ENCODE data around the gene THOC2.
A peak's percentile ranks its signal among the peaks of the same experiment; 100 is the strongest.
"Not testable (repeated sequence)": the region's sequence is repeated elsewhere in the genome, so short reads cannot be mapped to it uniquely, and the experiment has no call there.

The THOC2 gene

DNA sequence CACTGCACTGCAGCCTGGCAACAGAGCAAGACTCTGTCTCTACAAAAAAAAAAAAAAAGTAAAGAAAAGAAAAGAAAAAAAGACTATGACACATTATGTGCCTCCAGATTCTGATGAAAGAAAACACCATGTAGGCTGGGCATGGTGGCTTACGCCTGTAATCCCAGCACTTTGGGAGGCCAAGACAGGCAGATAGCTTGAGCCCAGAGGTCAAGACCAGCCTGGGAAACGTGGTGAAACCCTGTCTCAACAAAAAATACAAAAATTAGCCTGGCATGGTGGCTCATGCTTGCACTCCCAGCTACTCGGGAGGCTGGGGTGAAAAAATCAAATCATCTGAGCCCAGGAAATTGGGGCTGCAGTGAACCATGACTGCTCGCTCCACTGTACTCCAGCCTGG, 19.4 kb downstream of the THOC2 start:
- peaks cover 3% of the 10 kb centered on the region for H3K36me3 Mint-ChIP-seq
- H3K9me3 Mint-ChIP-seq: no peaks in the 10 kb centered on the region
- H3K4me3 Mint-ChIP-seq: peak overlapping the region; percentile 11
- no peaks in the 10 kb centered on the region for H3K27me3 Mint-ChIP-seq
- H3K27ac Mint-ChIP-seq: no peak overlapping the region
- H3K4me1 Mint-ChIP-seq: peaks cover 42% of the 10 kb centered on the region

DNA sequence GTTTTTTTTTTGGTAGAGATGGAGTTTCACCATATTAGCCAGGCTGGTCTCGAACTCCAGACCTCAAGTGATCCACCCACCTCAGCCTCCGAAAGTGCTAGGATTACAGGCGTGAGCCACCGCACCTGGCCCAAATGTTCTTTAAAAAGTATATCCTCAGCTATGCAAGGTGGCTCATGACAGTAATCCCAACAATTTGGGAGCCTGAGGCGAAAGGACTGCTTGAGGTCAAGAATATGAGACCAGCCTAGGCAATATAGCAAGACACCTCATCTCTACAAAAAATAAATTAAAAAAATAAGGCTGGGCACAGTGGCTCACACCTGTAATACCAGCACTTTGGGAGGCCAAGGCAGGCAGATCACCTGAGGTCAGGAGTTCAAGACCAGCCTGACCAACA, 21.7 kb downstream of the THOC2 start:
- H3K27ac Mint-ChIP-seq, H3K36me3 Mint-ChIP-seq, H3K27me3 Mint-ChIP-seq, H3K9me3 Mint-ChIP-seq, H3K4me3 Mint-ChIP-seq: not testable (repeated sequence)
- peaks cover 37% of the 10 kb centered on the region for H3K4me1 Mint-ChIP-seq

DNA sequence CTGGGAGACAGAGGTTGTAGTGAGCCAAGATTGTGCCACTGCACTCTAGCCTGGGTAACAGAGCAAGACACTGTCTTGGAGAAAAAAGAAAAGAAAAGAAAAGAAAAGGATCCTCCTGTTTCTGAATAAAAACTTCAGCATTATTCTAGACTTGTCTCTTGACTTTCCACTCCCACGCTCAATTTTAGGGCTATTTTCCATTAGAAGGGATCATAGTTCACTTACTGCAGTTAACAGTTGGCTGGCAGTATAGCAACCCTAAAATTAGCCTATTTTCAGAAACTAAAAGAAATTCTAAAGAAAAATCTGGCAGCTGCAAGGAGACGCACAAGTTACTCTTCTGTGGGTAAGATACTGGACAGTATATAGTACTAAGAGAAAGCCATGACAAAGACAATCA, 28.1 kb downstream of the THOC2 start:
- H3K27me3 Mint-ChIP-seq: no peaks in the 10 kb centered on the region
- H3K9me3 Mint-ChIP-seq: no peaks in the 10 kb centered on the region
- no peaks in the 10 kb centered on the region for H3K36me3 Mint-ChIP-seq
- peaks cover 9% of the 10 kb centered on the region for H3K4me1 Mint-ChIP-seq
- H3K27ac Mint-ChIP-seq: no peak overlapping the region
- no peak overlapping the region for H3K4me3 Mint-ChIP-seq

DNA sequence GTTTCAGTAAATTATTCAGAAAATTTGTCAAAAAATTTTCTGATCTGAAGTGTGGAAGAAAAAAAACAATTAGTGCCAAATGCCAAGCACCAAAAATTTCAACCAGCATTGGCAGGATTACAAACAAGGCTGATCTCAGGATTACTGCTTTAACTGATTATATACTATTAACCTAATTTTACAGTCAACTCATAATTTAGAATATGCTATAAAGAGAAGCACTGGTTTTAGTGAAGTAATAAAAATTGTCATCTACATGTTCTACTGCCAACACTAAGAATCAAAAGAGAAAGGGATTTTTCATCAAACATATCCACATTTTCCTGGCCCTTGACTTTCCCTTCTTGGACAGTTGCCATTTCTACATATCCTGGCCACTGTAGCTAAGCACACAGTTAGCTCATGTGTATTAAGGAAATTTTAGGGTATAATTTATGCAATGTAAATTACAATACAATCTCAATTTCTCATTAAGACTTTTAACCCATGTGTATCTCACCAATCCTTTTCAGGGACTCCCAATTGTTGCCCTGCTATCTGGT, 33.8 kb downstream of the THOC2 start:
- Mint-ChIP-seq H3K9me3 (no peaks in the 10 kb centered on the region), H3K27ac (no peak overlapping the region), H3K4me1 (no peaks in the 10 kb centered on the region), H3K4me3 (no peak overlapping the region), H3K36me3 (no peaks in the 10 kb centered on the region), H3K27me3 (no peaks in the 10 kb centered on the region)

DNA sequence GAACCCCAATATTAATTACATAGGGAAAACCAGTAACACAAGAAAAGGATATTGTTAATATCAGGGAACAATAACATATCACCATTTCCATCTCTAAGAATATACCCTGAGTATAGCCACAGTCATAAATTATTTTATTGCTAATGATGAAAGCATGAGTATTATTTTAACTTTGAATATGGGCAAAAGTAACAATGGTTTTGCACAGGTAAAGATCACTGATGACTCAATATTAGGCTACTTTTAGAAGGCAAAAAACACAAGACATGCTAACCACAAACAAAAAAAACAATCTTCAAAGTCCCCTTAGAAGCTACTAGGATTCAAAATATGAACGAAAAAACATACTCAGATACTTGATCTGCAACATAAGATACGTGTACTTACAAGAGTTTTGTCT, 36.5 kb downstream of the THOC2 start:
- no peak overlapping the region for H3K27ac Mint-ChIP-seq
- no peaks in the 10 kb centered on the region for H3K36me3 Mint-ChIP-seq
- H3K4me1 Mint-ChIP-seq: no peaks in the 10 kb centered on the region

DNA sequence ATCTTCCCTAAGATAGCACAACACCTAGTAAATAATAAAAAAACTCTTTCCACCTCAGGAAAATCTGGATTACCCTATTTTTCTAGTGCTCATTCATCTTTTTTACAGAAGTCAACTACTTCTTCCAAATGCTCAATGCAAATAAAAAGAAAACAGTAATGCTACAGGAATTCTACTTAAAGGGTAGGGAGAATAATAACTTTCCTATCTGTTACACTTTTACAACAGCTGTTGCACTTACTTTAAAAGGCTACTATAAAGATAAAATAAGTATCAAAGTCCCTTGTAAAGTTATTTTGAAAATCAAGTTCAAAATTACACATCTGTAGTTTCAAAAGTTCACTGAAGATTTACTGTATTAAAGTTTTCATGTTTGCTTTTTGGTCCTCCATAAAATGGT, 37.6 kb downstream of the THOC2 start:
- no peak overlapping the region for H3K27ac Mint-ChIP-seq
- no peaks in the 10 kb centered on the region for H3K27me3 Mint-ChIP-seq
- H3K4me3 Mint-ChIP-seq: no peak overlapping the region
- no peaks in the 10 kb centered on the region for H3K9me3 Mint-ChIP-seq
- no peaks in the 10 kb centered on the region for H3K4me1 Mint-ChIP-seq
- H3K36me3 Mint-ChIP-seq: no peaks in the 10 kb centered on the region

More for the DNA sequence above, 36.5 kb downstream of the THOC2 start:
- H3K9me3 Mint-ChIP-seq: no peaks in the 10 kb centered on the region
- H3K27me3 Mint-ChIP-seq: no peaks in the 10 kb centered on the region
- no peak overlapping the region for H3K4me3 Mint-ChIP-seq

DNA sequence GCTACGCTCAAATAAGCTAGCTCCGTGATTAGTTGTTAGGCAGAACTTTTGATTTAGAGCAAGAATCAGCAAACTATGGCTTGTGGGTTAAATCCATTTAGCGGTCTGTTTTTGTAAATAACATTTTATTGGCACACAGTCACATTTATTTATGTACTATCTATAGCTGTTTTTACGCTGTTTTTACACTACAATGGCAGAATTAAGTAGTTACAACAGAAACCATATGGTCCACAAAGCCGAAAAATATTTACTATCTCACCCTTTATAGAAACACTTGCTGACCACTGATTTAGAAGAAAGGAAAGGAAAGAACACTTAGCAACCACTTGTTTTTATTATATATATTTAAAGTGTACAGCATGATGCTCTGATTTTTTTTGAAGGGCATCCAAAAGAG, 41.1 kb downstream of the THOC2 start:
- H3K36me3 Mint-ChIP-seq: peaks cover 2% of the 10 kb centered on the region

DNA sequence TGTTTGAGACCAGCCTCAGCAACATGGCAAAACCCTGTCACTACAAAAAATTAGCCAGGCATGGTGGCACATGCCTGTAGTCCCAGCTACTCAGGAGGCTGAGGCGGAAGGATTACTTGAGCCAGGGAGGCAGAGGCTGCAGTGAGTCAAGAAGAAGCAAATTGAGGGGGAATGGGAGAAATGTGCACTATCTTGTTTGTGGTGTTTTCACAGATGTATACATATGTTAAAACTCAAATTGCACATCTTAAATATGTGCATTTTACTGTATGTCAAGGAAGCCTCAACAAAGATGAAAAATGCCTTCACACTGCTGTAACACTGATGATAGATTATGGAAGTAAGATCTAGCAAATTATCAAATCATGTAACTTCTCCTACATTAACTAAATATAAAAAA, 44.3 kb downstream of the THOC2 start:
- Mint-ChIP-seq H3K4me3 (no peak overlapping the region), H3K27me3 (no peaks in the 10 kb centered on the region), H3K4me1 (no peaks in the 10 kb centered on the region), H3K36me3 (peaks cover 11% of the 10 kb centered on the region), H3K9me3 (no peaks in the 10 kb centered on the region), H3K27ac (no peak overlapping the region)

More for the DNA sequence above, 41.1 kb downstream of the THOC2 start:
- Mint-ChIP-seq H3K4me3 (no peak overlapping the region), H3K4me1 (no peaks in the 10 kb centered on the region), H3K27ac (no peak overlapping the region), H3K27me3 (no peaks in the 10 kb centered on the region), H3K9me3 (no peaks in the 10 kb centered on the region)

DNA sequence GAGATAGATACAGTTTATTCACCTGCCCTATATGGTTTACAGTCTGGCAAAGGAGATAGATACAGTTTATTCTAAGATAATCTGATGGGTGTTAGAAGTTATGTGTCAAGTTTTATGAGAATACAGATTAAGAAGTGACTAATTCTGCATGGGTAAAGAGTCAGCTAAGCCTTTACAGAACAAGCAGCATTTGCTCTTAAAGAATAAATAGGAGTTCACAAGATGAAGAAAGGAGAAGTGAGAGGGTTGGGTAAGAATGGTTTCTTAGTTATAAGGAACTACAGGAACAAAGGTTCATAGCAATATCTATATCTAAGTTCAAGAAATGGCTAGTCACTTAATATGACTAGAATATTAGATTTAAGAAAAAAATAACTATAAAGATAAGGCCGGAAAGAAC, 47.6 kb downstream of the THOC2 start:
- Mint-ChIP-seq H3K27ac (no peak overlapping the region), H3K4me1 (no peaks in the 10 kb centered on the region), H3K9me3 (no peaks in the 10 kb centered on the region), H3K27me3 (no peaks in the 10 kb centered on the region), H3K4me3 (no peak overlapping the region), H3K36me3 (peaks cover 25% of the 10 kb centered on the region)

DNA sequence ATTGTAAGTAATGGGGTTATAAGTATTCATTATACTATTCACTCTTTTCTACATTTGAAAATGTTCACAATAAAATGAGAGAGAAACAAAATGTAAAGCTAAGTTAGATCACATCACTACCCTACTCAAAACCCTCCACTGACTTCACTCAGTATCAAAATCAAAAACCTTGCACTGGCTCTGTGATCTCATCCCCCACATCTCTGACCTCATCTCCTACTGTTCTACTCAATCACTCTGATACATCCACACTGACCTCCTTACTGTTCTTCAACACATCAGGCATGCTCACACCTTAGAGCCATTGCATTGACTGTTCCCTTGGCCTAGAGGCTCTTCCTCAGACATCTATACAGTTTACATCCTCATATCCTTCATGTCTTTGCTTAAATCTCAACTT, 50.7 kb downstream of the THOC2 start:
- Mint-ChIP-seq H3K4me1 (no peaks in the 10 kb centered on the region), H3K27ac (no peak overlapping the region), H3K36me3 (peaks cover 36% of the 10 kb centered on the region), H3K4me3 (no peak overlapping the region), H3K27me3 (no peaks in the 10 kb centered on the region), H3K9me3 (no peaks in the 10 kb centered on the region)

DNA sequence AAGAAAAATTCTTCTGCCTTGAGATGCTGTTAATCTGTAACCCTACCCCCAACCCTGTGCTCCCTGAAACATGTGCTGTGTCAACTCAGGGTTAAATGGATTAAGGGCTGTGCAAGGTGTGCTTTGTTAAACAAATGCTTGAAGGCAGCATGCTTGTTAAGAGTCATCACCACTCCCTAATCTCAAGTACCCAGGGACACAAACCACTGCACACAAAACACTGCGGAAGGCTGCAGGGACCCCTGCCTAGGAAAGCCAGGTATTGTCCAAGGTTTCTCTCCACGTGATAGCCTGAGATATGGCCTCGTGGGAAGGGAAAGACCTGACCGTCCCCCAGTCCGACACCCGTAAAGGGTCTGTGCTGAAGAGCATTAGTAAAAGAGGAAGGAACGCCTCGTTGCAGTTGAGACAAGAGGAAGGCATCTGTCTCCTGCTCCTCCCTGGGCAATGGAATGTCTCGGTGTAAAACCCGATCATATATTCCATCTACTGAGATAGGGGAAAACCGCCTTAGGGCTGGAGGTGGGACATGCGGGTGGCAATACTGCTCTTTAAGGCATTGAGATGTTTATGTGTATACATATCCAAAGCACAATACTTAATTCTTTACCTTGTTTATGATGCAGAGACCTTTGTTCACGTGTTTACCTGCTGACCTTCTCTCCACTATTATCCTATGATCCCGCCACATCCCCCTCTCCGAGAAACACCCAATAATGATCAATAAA, 53.0 kb downstream of the THOC2 start:
- H3K9me3 Mint-ChIP-seq, H3K27me3 Mint-ChIP-seq, H3K27ac Mint-ChIP-seq, H3K4me3 Mint-ChIP-seq, H3K4me1 Mint-ChIP-seq: not testable (repeated sequence)
- H3K36me3 Mint-ChIP-seq: peaks cover 36% of the 10 kb centered on the region

DNA sequence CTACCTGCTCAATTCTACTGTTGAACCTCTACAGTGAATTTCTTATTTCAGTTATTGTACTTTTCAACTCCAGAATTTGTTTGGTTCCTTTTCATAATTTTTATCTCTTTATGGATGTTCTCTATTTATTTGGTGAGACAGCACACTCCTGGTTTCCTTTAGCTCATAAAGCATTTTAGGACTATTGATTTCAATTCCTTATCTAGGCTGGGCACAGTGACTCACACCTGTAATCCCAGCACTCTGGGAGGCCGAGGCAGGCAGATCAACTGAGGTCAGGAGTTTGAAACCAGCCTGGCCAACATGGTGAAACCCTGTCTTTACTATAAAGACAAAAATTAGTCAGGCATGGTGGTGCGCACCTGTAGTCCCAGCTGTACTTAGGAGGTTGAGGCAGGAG, 57.7 kb downstream of the THOC2 start:
- Mint-ChIP-seq H3K9me3 (no peaks in the 10 kb centered on the region), H3K4me3 (no peak overlapping the region), H3K27me3 (no peaks in the 10 kb centered on the region), H3K4me1 (no peaks in the 10 kb centered on the region), H3K36me3 (peaks cover 29% of the 10 kb centered on the region), H3K27ac (no peak overlapping the region)

DNA sequence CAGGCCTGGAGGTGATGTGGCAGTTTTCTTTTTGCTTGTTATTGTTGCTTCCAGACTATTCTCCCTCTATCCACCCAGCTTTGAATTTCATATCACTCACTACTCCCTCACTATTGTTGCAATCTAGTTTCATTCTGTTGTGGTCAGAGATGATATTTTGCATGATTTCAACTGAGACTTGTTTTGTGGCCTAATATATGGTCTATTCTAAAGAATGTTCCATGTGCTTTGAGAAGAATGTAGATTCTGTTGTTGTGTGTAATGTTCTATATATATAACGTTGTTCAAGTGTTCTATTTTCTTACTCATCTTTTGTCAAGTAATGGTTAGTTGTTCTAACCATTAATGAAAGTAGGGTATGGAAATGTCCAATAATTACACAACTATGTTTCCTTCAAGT, 59.0 kb downstream of the THOC2 start:
- Mint-ChIP-seq H3K36me3 (peaks cover 24% of the 10 kb centered on the region), H3K9me3 (no peaks in the 10 kb centered on the region), H3K27ac (no peak overlapping the region), H3K4me3 (no peak overlapping the region), H3K4me1 (no peaks in the 10 kb centered on the region), H3K27me3 (no peaks in the 10 kb centered on the region)

DNA sequence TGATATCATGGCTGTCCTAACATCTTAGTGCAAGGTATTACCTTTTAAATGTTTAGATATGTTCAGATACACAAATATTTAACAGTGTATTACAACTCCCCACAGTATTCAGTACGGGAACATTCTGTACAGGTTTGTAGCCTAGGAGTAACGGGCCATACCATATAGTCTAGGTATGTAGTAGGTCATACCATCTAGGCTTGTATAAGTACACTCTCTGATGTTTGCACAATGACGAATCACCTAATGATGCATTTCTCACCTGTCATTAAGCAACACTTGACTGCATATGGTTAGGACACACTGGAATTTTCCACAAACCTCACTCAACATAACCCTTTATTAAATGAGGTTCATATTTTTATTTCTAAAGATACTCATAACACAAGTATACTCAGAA, 67.7 kb downstream of the THOC2 start:
- H3K4me3 Mint-ChIP-seq: no peak overlapping the region
- H3K36me3 Mint-ChIP-seq: peaks cover 29% of the 10 kb centered on the region
- no peaks in the 10 kb centered on the region for H3K27me3 Mint-ChIP-seq
- H3K9me3 Mint-ChIP-seq: no peaks in the 10 kb centered on the region
- no peak overlapping the region for H3K27ac Mint-ChIP-seq
- H3K4me1 Mint-ChIP-seq: peaks cover 3% of the 10 kb centered on the region

DNA sequence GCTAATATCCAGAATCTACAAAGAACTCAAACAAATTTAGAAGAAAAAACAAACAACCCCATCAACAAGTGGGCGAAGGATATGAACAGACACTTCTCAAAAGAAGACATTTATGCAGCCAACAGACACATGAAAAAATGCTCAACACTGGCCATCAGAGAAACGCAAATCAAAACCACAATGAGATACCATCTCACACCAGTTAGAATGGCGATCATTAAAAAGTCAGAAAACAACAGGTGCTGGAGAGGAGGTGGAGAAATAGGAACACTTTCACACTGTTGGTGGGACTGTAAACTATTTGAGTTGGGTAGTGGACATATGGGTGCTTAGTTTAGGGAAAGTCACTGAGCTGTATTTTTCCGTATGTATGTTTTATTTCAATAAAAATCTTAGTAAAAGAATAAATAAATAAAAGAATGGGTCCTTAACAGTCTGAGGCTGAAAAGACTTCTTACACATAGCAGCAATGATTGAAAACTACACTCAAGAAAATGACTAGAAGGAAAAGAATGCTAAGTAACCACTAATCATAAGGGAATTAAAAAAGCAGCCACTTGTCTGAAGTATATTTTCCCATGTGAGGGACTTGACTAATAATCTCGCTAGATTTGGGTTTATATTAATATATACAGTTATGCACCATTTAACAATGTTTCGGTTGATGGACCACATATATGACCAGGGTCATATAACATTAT, 68.2 kb downstream of the THOC2 start:
- peaks cover 28% of the 10 kb centered on the region for H3K36me3 Mint-ChIP-seq
- not testable (repeated sequence) for H3K4me3 Mint-ChIP-seq, H3K4me1 Mint-ChIP-seq, H3K9me3 Mint-ChIP-seq, H3K27ac Mint-ChIP-seq, H3K27me3 Mint-ChIP-seq

DNA sequence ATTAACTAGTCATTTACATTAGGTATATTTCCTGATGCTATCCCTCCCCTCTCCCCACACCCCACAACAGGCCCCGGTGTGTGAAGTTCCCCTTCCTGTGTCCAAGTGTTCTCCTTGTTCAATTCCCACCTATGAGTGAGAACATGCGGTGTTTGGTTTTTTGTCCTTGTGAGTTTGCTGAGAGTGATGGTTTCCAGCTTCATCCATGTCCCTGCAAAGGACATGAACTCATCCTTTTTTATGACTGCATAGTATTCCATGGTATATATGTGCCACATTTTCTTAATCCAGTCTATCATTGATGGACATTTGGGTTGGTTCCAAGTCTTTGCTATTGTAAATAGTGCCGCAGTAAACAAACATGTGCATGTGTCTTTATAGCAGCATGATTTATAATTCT, 69.1 kb downstream of the THOC2 start:
- H3K36me3 Mint-ChIP-seq: peaks cover 28% of the 10 kb centered on the region
- peak overlapping the region; percentile 68 for H3K27ac Mint-ChIP-seq
- not testable (repeated sequence) for H3K4me1 Mint-ChIP-seq, H3K27me3 Mint-ChIP-seq, H3K4me3 Mint-ChIP-seq, H3K9me3 Mint-ChIP-seq
